Colon (tissue), 2 donors: ENCODE results near the gene EDDM13.
"Not testable (repeated sequence)": the region's sequence is repeated elsewhere in the genome, so short reads cannot be mapped to it uniquely, and the experiment has no call there.

ENCODE experiments used
- FAIRE-seq: peaks from 2 replicates; lab custom pipeline; 2012; peaks lifted over from hg19 to GRCh38; lab: Jason Lieb, UNC
- donor health status: control.
- donor health status: control.

Gene EDDM13, protein sequence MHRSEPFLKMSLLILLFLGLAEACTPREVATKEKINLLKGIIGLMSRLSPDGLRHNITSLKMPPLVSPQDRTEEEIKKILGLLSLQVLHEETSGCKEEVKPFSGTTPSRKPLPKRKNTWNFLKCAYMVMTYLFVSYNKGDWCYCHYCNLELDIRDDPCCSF

DNA sequence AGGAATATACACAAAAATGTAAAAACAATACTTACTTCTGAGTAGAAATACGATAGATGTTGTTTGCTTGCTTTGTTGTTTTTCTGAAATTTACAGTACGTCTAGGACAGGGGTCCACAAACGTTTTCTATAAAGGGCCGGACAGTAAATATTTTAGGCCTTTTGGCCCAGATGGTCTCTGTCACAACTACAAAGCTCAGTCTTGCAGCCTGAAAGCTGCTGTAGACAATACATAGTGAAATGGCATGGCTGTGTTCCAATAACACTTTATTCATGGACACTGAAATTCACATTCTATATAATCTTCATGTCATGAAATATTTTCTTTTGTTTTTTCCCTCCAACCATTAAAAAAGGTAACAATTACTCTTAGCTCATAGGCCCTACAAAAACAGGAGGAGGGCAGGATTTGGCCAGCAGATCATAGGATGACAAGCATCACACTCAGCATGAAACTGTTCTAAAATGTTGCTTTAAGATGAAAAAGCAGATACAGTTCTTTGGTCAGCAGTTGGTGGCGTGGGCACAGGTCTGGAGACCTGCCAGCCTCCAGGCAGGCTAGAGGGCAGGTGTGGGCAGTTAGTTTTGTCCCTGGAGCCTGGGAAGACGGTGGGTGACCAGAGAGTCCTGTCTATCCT, at the start of gene EDDM13:
TSS of gene EDDM13 (plus strand) at position 588 of the 638 bp plus-strand sequence. CDS start 87 bp downstream, outside the sequence.
- FAIRE-seq: no peak

DNA sequence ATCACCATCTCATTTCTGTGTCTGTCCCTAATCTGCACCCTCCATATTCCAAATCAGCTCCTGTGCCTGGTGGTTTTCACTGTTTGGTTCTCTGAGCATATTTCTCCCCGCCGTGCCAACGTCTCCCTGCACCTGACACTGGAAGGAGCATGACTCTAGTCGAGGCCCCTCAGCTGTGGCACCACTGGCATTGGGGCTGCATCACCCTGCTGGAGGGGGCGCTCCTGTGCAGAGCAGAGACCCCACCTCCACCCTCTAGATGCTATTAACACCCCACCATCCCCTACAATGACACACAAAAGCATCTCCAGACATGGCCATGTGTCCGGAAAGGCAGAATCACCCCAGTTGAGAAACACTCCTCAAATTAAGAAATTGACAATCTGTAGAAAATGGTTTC, 49.6 kb upstream of the EDDM13 start:
- FAIRE-seq: no peak

DNA sequence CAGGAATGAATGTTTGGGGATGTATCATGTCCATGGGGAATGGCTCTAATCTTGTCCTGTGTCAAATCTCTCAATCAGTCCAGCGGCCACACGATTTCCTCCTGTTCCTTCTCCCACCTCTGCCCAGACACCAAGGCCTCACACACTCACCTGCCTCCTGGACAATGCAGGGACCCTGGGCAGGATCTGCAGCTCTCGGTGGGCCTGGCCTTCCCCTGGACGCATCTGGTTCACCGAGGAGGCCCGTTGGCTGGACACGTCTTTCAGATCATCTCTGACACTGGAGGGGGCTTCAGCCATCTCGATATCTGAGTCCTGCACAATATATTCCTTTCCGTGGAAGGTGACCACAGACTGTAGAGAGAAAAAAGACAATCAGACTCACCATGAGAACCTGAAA, 49.1 kb upstream of the EDDM13 start:
- FAIRE-seq: no peak

DNA sequence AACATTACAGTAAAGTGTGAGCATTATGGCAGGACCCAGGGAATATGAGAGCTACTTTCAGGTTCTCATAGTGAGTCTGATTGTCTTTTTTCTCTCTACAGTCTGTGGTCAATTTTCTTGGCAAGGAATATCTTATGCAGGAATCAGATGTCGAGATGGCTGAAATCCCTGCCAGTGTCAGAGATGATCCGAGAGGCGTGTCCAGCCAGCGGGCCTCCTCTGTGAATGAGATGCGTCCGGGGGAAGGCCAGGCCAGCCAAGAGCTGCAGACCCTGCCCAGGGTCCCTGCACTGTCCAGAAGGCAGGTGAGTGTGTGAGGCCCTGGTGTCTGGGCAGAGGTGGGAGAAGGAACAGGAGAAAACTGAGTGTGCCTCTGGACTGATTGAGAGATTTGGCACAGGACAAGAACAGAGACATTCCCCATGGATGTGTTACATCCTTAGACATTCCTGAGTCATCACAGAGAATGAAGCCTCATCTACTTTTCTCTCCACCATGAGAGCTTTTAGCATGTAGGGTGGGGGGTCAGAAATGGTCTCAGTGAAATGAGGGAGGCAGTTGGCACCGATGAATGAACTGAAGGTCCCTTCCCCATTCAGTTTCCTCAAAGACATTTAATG, 27.3 kb upstream of the EDDM13 start:
- no peak for FAIRE-seq

DNA sequence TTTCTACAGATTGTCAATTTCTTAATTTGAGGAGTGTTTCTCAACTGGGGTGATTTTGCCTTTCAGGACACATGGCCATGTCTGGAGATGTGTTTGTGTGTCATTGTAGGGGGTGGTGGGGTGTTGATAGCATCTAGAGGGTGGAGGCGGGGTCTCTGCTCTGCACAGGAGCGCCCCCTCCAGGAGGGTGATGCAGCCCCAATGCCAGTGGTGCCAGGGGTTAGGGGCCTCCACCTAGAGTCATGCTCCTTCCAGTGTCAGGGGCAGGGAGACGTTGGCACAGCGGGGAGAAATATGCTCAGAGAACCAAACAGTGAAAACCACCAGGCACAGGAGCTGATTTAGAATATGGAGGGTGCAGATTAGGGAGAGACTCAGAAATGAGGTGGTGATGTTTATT, 26.8 kb upstream of the EDDM13 start:
- FAIRE-seq: not testable (repeated sequence)

DNA sequence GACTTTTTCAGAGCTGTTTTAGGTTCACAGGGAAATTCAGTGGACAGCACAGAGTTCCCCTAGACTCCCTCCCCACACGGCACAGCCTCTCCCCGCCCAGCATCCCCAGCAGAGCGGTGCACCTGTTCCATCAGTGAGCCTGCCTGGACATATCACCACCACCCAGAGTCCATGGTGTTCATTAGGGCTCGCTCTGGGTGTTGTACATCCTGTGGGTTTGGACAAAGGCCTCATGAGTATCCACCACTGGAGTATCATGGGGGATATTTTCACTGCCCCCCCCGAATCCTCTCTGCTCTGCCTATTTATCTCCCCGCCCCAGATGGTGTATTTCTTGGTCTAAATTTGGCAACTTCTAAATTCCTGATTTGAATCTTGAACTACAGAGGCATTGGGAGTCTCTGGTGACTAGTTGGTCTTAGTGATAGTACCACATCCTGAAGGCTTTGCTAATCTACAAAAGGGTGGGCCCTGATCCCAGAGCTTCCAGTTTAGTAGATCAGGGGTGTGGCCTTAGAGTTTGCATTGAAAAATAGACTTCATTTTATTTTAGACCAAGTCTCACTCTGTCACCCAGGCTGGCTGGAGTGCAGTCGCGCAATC, 23.7 kb upstream of the EDDM13 start:
- not testable (repeated sequence) for FAIRE-seq

DNA sequence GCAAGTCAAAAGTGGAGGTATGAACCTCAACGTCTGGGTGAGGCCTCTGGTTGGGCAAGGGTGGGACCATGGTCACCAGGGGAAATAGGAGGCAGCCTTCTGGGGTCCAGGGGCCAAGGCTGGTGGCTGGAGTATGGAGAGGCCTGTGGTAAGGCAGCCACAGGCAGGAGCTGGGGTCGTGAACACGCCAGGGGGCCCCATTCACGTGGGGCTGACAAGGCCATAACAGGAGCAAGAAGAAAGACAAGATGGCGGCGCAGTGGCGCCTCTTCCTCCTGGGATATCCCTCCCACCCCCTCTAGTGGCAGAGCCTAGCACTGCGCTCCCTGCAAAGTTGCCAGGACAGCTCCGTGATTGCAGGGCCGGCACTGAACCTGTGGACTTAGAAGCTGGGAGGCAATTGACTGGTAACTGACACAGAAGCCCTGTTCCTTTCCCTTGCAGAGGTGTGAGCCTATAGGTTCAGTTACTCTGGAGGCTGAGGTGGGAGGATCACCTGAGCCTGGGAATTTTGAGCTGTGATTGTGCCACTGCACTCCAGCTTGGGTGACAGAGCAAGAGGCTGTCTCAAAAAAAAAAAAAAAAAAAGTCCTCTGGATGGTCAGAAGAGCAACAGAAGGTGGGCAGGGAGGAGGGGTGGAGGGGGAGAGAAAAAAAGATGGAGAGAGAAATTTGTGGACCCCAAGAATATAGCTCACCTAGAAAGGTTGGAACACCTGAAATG, 19.7 kb upstream of the EDDM13 start:
- no peak for FAIRE-seq

DNA sequence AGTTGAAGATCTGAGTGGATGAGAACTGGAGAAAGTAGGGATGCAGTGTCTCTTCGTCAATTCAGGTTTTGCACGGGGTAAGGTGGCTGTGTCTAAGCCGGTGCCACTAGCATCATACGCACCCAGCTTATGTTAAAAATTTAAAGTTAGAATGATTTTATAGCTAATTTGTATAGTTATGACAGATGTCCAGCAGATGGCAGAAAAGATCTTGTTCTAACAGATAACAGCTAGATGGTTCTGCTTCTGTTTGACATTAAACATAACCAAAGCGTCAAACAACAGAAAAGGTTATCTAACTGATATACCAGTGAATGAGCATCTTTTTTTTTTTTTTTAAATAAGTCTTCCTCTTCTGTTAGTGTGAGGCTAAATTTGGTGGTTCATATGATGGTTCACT, 18.8 kb upstream of the EDDM13 start:
- no peak for FAIRE-seq

DNA sequence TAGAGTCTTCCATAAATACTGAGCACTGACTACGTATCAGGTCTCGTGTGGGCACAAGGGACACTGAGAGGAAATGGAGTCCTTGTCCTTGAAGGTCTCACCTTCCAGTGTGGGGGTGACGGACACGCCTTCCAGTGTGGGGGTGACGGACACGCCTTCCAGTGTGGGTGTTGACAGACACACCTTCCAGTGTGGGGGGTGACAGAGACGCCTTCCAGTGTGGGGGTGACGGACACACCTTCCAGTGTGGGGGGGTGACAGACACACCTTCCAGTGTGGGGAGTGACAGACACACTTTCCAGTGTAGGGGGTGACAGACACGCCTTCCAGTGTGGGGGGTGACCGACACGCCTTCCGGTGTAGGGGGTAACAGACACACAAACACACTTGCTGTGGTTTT, 14.3 kb upstream of the EDDM13 start:
- FAIRE-seq: no peak

DNA sequence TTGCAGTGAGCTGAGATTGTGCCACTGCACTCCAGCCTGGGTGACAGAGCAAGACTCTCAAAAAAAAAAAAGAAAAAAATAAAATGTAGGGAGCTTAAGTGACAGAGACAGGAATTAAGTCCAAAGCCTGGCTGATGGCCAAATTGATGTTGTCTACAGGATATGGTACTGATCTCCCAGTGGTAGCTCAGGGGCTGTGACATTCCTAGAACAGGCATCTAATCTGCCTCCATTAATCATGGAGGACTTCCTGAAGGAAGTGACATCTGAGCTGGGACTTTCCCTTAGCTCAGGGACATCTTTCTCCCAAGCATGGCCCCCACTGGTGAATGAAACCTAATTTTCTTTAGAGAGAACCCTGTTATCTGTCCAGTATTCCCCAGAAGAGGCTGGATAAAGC, 11.4 kb upstream of the EDDM13 start:
- FAIRE-seq: no peak

DNA sequence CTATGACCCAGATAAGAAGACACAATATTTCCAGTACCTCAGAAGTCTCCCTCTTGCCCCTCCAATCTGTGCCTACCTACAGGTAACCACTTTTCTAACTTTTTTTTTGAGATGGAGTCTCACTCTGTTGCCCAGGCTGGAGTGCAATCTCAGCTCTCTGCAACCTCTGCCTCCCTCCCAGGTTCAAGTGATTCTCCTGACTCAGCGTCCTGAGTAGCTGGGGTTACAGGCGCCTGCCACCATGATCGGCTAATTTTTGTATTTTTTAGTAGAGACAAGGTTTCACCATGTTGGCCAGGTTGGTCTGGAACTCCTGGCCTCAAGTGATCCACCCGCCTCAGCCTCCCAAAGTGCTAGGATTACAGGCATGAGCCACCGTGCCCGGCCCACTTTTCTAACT, 10.6 kb upstream of the EDDM13 start:
- FAIRE-seq: not testable (repeated sequence)

DNA sequence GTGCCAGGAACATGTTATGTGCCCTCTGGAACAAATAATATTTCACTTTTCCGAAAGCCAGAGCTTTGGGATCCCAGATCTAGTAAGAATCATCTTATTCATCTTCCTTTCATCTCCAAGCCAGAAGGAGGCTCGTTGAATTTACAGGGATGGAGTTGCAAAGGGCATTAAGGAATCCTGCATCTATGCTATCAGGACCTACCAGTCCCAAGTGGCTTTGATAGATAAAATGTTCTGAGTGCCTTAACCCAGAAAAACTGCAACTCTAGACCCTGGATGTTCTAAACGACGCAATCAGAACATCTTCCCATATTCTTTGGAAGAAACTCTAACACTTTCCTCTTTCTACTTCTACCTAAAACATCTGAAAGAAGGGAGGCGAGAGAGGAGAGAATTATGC, 9.2 kb upstream of the EDDM13 start:
- FAIRE-seq: no peak

DNA sequence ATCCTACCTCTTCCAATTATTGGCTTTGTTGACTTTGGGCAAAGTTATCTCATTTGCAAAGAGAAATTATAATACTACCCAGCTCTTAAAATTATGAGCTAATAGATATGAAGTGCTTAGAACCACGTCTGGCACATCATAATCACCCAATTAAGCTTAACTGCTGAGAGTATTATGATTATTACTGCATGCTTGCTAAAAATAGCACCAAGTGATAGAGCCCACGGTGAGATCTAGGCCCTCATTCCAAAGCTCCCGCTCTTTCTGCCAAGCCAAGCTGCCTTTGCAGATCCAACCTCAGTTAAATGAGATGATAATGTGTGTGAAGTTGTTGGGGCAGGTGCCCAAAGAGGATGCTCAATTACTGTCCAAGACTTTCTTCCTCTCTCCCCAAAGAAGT, 6.5 kb upstream of the EDDM13 start:
- FAIRE-seq: no peak

DNA sequence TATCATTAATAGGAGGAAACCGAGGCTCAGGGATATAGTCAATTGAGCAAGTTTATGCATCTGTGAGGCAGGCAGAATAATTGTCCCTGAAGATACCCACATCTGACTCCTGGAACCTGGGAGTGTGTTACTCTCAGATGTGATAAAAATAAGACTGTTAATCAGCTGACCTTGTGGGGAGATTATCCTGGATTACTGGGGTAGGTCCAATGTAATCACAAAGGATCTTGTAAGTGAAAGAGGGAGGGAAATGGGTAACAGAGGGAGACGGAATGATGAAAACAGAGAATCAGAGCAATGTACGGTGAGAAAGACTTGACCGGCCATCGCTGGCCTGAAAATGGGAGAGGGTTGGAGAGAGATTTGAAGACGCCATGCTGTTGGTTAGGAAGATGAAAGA, 3.2 kb upstream of the EDDM13 start:
- no peak for FAIRE-seq

DNA sequence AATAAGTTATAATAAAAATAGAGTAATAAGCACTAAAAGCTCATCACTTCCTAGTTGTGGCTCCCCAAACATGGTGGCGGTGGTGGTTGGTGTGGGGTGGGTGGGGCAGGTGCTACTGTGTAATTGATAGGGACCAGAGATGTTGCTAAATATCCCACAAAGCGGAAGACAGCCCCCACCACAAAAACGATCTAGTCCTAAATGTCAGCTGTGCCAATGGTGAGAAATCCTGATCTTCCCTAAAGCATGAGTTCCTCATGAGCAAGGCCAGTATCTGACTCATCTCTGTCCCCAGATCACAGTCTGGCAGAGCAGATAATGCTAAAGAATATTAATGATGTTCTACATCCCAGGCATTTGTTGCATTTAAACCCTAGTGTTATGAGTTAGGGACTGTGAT, 1.9 kb upstream of the EDDM13 start:
- FAIRE-seq: no peak

DNA sequence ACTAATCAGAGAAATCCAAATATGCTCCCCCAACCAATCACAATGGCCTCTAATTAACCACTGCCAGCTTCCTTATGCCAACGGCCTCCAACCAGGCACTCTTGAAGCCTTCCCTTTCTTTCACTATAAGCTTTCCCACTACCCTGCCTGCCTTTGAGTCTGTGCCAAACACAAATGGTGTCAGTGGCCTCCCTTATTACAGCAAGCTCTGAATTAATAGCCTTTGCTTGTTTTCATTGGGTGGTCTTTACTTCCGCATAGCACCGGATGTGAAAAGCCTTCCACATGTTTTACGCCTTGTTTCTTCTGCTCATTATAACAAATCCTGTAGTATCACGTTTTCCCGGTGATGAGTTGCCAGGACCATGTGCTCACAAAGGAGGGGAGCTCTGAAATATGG, 1.4 kb upstream of the EDDM13 start:
- FAIRE-seq: no peak

DNA sequence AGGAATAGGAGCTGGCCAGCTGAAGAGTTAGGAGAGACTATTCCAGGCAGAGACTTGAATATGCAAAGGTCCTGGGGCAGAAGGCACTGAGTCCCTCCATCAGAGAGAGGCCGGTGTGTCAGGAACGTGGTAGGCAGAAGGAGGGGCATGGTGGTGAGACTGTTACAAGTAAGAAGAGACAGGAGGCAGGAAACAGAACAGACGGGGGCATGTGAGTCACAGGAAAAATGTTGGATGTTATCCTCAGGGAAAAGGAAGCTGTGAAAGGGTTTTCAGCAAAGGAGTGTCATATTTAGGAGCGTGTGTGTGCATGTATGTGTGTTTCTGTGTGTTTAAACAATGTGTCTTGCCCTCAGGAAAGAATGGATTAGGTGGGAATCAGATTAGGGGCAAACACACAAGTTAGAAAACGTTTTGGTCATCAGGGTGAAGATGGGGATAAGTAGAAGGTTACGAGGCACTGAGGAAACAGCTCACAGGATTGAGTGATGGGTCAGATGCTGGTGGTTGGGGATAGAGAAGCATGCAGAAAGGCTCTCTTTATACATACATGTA, 1.1 kb downstream of the EDDM13 start:
- no peak for FAIRE-seq

DNA sequence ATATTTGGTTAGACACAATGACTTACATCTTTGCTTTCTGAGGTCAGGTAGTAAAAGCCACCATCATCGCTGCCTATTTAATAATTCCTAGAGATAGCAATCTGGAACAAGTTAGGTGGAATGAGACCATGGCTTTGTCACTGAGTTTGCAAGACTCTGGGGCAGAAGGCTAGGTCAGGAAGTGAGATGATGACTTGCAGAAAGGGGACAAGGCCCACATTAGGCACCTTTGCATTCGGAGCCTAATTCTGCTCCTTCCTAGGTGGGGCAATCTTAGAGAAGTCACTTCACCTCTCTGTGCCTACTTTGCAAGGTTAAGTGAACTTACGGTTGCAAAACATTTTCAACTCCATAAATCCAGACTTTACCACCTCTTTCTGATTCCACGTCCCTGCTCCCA, 10.3 kb downstream of the EDDM13 start:
- FAIRE-seq: no peak

DNA sequence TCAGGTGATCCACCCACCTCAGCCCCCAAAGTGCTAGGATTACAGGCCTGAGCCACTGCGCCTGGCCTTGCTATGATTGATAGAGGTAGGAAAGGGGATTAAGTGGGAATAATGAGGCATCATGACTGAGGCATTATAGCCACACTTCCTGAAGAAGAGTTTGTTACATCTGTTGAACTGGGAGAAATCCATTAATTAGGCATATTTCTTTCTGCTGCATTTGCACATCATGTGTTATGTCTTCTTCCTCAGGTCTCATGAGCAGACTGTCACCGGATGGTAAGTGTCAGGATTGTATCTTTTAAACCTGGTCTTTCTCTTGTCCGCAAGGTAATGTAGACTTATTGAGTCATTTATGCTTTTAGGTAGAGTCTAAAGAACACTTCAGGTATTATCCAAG, 12.2 kb downstream of the EDDM13 start:
- FAIRE-seq: no peak

DNA sequence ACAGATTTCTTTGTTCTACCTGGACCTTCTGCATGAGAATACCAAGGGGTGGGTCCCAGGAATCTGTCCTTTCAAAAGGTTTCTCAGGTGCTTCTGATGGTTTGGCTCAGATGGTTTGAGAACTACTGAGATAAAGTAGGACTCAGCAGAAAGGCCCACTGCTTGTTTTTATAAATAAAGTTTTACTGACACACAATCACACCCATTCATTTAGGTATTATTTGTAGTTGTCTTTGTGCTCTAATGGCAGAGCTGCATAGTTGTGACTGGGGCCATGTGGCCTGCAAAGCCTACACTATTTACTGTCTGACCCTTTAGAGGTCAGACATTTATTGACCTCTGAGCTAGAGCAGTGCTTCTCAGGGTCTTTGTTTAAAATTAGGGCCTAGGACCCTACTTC, 17.6 kb downstream of the EDDM13 start:
- no peak for FAIRE-seq

DNA sequence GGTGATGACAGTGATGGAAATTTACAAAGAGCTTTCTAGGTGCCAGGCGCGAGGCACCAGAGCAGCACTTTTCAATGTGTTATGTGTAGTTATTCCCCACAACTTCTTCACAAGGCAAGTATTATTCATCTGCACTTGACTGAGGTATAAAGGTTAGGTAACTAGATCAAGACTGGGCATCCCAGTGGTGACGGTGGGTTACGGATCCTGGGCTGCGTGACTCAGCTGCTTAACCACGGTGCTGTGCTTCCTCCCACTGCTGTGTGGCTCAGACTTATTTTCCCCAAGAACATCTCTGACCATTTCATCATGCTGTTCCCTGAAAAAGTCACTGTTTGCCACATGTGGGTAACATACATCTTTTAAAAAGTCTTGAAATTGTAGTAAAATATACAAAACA, 19.3 kb downstream of the EDDM13 start:
- FAIRE-seq: no peak

DNA sequence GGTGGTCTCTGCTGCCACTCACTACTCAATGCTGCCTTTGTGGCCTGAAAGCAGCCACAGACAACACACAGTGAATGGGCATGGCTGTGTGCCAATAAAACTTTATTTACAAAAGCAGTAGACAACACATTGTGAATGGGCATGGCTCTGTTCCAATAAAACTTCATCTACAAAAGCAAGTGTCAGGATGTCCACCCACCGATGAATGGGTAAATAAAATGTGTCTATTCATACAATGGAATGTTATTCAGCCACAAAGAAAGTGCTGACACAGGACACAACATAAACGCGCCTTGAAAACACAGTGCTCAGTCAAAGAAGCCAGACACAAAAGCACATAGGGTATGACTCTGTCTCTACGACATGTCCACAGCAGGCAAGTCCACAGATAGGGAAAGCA, 22.0 kb downstream of the EDDM13 start:
- no peak for FAIRE-seq
